Smooth muscle cell of the brain vasculature (primary cell): ENCODE data around the gene MYOCOS.

ENCODE experiments used
- DNase-seq: peaks from one replicate; pipeline ENCODE4 v3.0.0-alpha.2; 2012; ENCODE audit warnings: low read depth, low spot score

MYOCOS gene

DNA sequence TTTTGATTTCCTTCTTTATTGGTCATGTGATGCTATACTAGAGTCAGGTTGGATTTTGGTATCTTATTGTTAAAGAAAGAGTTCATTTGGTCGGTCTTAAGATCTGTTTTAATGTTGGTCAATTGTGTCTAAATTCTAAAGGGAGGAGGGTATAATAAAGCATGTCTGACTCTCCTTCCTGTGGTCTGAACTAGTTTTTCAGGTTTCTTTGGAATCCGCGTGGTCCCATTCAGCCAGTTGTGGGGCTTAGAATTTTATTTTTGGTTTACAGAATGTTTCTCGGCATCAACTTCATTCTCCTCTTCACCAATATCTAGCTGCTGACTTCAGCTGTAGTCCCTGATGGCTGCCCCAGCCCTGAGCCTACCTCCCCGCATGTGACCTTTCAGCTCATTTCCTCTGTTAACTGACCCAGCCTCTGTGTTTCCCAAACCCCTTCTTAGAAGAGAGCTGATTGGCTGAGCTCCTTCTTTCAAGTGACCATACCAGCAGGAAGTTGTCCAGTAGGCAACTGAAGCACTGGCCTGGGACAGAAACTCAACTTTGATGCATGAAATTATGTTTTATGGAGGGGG, 39.1 kb downstream of the MYOCOS start:
- DNase-seq: no peak

GRCh38 chr1:171663036-171663853, 41.2 kb downstream of the MYOCOS start:
- no peak for DNase-seq

- DNase-seq: no peak
These were observed 42.0 kb downstream of the MYOCOS start for GRCh38 chr1:171663854-171664575.

DNA sequence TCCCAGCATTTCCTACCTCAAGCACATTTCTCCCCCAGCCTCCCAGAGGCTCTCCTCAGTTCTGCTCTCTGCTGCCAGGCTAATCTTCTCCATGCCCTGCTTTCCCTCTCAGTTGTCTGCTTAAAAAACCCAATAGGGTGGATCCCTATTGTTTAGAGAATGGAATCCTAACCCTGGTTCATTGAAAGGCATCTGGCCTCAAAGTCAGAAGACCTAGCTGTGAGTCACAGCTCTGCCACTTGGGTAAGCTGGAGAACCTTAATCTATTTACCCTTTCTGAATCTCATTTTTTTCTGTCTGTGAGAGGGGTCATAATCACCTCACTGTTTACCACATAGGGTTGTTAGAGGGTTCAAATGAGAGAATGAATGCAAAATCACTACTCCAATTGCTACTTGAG, 42.9 kb downstream of the MYOCOS start:
- no peak for DNase-seq

- no peak for DNase-seq
These were observed 44.2 kb downstream of the MYOCOS start for GRCh38 chr1:171666114-171666769.

GRCh38 chr1:171668372-171668771, 46.3 kb downstream of the MYOCOS start:
- DNase-seq: no peak

DNA sequence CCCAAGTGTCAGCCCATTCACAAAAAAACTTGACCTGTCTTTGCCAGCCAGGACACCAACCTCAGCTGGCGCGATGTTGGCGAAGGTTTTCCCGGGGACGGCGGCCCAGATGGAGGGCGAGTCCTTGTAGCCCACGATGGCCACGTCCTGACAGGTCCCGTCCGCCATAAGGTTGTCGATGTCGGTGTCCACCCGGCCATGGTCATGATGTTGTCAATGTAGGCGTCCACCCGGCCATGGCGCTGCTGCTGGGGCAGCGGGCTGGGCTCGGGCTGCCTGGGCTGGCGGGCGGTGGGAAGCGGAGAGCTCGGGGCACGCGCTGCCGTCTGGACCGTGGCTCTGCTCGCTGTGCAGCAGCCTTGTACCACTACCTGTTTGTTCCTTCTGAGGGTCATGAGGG, 48.7 kb downstream of the MYOCOS start:
- DNase-seq: no peak

DNA sequence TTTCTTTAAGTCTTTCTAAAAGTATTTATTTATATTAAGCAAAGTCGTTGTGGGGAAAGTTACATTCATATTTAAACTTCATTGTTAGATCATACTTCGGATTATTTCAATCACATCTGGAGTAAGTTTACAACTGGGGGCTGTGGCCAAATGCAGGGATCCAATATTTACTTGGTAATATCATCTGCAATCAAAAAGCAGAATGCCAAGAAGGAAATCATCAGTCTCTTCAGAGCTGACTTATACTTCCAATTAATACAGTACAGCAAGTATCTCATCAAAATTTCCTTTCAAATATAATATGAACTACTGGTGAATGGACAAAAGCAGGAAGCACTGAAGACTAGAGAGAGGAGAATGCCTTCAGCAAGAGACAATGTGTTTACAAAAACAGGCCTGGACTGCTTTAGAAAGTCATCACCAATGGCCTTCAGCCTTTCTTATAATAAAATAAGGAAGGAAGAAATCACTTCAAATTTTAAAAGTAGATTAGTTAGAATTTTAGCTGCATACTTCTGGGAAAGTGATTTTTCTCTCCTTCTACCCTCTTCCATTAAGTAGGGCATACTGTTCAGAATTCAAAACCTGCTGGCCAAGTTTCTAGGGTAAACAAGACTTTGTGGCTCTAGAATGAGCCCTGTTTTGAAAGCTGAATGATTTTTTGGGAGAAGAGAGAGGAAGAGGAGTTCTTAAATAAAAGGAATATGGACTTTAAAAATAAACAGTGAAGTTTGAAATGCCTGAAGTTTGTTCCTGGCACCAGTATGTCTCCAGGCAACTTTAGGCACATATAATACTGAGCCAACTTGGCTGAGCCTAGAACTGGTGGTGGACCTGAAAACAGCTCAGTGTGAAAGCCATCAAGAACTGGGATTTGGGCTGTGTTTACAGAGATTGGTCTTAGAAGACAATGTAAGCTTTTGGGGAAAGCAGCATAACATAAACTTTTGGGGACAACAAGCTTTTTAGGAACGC, 52.7 kb downstream of the MYOCOS start:
- DNase-seq: no peak
